ENCODE results near the gene BUB1.

The BUB1 gene

DNA sequence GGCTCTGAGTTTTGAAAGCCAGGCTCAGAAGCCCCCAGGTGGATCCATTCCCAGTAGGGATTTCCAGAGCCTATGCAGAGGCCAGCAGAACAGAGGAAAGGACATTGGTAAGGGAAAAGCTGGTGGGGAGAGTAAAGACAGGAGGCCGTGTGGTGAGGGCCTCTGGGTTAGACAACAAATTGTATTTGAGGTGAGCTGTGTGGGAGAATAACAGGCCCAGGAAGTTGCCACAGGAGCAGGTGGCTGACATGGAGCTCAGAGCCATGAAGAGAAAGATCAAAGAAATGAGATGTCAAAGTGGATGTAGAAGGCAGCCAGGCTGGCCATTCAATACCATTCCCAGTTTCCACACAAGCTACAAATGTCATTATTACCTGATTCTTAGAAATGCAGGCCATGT, 8.8 kb downstream of the BUB1 start:
- H3K4me3 ChIP-seq (ENCODE audit: low read depth, low read length), result no peak overlapping the region
- no peak for DNase-seq (ENCODE audit: low read depth)
- TF ChIP-seq, protein P1, sequence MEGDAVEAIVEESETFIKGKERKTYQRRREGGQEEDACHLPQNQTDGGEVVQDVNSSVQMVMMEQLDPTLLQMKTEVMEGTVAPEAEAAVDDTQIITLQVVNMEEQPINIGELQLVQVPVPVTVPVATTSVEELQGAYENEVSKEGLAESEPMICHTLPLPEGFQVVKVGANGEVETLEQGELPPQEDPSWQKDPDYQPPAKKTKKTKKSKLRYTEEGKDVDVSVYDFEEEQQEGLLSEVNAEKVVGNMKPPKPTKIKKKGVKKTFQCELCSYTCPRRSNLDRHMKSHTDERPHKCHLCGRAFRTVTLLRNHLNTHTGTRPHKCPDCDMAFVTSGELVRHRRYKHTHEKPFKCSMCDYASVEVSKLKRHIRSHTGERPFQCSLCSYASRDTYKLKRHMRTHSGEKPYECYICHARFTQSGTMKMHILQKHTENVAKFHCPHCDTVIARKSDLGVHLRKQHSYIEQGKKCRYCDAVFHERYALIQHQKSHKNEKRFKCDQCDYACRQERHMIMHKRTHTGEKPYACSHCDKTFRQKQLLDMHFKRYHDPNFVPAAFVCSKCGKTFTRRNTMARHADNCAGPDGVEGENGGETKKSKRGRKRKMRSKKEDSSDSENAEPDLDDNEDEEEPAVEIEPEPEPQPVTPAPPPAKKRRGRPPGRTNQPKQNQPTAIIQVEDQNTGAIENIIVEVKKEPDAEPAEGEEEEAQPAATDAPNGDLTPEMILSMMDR (IDR thresholded peaks at IDR 0.05; ENCODE audit: low read depth, low read length, missing control alignments), result no peak

DNA sequence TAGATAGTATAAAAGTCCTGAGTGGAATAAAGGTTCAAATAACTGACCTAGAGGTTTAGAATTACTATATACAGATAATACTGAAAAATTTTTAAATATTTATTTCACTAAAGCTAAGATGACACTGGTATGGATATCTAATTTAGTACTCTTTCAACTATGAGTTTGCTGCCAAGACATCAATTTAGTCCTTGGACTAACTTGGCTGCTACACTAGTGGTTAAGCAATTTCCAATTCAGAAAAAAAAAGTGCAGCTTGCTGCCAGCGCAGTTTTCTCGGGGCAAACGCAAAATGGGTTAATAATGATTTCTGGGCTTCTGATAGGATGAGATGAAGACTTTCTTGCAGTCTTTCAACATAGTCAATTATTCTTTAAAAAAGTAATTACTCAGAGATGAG, 10.8 kb downstream of the BUB1 start:
- no peak overlapping the region for H3K4me3 ChIP-seq (ENCODE audit: low read depth, low read length)
- no peak for DNase-seq (ENCODE audit: low read depth)
- TF ChIP-seq, protein P1 (IDR thresholded peaks at IDR 0.05; ENCODE audit: low read depth, low read length, missing control alignments), result no peak

DNA sequence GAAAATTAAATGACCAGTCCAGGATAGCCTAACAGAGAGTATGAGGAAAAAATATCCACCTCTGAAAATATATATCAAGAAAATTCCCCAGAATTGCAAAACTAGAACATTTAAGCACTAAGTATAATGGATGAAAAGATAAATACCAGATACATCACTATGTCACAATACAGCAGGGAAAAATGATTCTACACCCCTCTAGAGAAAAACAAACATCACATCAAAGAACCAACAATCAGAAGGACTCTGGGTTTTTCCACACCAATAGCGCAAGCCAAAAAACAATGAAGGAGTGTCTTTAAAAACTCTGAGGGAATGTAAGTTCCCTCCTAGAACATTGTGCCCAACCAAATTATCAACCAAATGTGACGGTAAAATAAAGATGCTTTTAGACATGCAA, 13.7 kb downstream of the BUB1 start:
- no peak for DNase-seq (ENCODE audit: low read depth)
- TF ChIP-seq, protein P1 (IDR thresholded peaks at IDR 0.05; ENCODE audit: low read depth, low read length, missing control alignments), result no peak
- no peak overlapping the region for H3K4me3 ChIP-seq (ENCODE audit: low read depth, low read length)

DNA sequence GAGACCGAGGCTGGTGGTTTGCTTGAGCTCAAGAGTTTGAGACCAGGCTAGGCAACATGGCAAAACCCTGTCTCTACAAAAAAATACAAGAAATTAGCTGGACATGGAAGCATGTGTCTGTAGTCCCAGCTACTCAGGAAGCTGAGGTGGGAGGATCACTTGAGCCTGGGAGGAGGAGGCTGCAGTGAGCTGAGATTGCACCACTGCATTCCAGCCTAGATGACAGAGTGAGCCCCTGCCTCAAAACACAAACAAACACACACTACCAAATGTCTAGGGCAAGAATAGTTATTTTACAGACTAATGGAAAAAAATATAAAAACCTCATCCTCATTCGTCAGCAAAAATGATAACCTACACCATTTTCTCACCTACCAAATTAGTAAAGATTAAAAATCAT, 15.3 kb downstream of the BUB1 start:
- DNase-seq (ENCODE audit: low read depth), result no peak
- TF ChIP-seq, protein P1 (IDR thresholded peaks at IDR 0.05; ENCODE audit: low read depth, low read length, missing control alignments), result no peak
- H3K4me3 ChIP-seq (ENCODE audit: low read depth, low read length), result no peak overlapping the region

DNA sequence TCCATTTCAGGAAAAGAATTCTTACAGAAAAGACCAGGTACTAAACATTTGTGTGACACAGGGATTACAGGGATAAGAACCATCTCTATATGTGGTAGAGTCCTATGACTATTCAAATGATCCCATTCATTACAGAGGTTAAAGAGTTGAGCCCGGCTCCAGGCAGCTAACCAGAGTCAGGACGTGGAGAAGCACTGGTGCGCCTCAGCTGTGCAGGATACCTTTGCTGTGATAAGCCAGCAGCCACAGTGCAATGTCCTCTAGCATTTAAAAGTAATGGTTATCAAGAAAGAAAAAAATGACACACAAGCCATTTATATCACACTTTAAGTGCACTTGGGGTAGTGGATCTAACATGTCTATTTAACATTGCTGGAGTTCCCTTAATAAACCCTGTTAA, 17.3 kb downstream of the BUB1 start:
- no peak for DNase-seq (ENCODE audit: low read depth)
- no peak overlapping the region for H3K4me3 ChIP-seq (ENCODE audit: low read depth, low read length)
- TF ChIP-seq, protein P1 (IDR thresholded peaks at IDR 0.05; ENCODE audit: low read depth, low read length, missing control alignments), result no peak

DNA sequence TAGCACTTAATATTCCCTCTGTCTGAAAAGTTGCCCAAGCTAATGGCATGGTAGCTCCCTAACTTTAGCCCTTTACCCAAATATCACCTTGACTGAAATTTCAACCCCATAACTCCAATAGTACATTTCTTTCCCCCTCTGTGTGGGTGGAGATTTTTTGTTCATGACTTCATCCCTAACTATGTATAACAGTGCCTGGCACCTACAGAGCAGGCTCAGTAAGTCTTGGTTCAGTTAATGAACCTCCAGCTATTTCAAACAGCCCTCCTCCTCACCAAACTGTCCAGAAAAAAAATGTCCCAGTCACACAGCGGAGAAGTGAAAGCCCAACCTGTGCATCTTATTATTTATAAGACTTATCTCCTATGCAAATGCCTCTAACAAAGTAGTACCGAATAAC, 18.6 kb downstream of the BUB1 start:
- no peak for DNase-seq (ENCODE audit: low read depth)
- TF ChIP-seq, protein P1 (IDR thresholded peaks at IDR 0.05; ENCODE audit: low read depth, low read length, missing control alignments), result no peak
- no peak overlapping the region for H3K4me3 ChIP-seq (ENCODE audit: low read depth, low read length)

DNA sequence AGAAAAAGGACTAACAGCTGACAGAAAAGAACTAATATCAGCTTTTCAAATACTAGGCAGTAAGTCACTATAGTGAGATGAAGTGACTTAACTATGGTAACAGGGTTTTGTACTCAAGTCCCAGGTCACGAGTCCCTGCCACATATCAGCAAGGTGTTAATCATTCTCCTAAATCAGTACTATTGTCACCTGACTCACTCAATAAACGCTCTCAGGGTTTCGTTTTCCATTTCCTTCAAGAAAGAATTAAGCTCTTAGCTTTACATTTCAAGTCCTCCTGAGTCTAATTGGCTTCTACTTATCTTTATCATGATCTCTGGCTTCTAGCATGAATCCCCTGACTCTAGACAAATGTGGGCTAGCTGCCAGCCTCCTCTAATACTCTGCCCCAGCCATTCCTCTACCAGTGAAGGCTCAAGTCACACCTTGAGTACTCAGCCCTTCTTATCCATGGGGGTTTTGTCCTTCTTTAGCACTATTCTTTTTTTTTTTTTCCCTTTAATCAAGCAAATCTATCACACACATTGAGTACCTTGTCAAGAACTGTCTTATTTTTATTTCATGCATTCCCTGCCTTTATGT, 20.0 kb downstream of the BUB1 start:
- DNase-seq (ENCODE audit: low read depth), result no peak
- H3K4me3 ChIP-seq (ENCODE audit: low read depth, low read length), result no peak overlapping the region
- TF ChIP-seq, protein P1 (IDR thresholded peaks at IDR 0.05; ENCODE audit: low read depth, low read length, missing control alignments), result no peak

All from GM12864 (cell line).